Activated CD4-positive, alpha-beta T cell treated with anti-CD3 and anti-CD28 coated beads for 36 hours (primary cell): Measurements from ENCODE around the gene SS18L1. TPM values are rescaled to one million over a fixed set of nuclear protein-coding genes. Genes with fewer than 3 reads are reported as not detected.

ENCODE experiments used
- ATAC-seq: fragments of 200-7000 bp; cut with Tn5 transposase; one replicate; pipeline ENCODE4 v1.10.0; 2021; ENCODE audit warnings: mild to moderate bottlenecking, moderate library complexity
- CTCF ChIA-PET: fragments of 350-600 bp; sonication (Branson Sonifier 250); formaldehyde crosslinking; loops from one replicate; lab custom pipeline; 2021; ENCODE audit warnings: antibody characterized with exemption; lab: Charles Lee
- POLR2A ChIA-PET: fragments of 350-600 bp; sonication (Branson Sonifier 250); formaldehyde crosslinking; loops from one replicate; lab custom pipeline; 2021; ENCODE audit warnings: antibody characterized with exemption, inconsistent platforms; lab: Charles Lee
- DNase-seq: peaks from one replicate; pipeline ENCODE4 v3.0.0-alpha.2; 2020
- H3K27ac Mint-ChIP-seq: one replicate; pipeline ENCODE4 v1.8.0; 2021; ENCODE audit warnings: mixed read lengths
- H3K27me3 Mint-ChIP-seq: one replicate; pipeline ENCODE4 v1.8.0; 2021; ENCODE audit warnings: mixed read lengths
- H3K36me3 Mint-ChIP-seq: one replicate; pipeline ENCODE4 v1.8.0; 2021; ENCODE audit warnings: low read depth, mixed read lengths
- H3K4me1 Mint-ChIP-seq: one replicate; pipeline ENCODE4 v1.8.0; 2021; ENCODE audit warnings: mixed read lengths
- H3K4me3 Mint-ChIP-seq: one replicate; pipeline ENCODE4 v1.8.0; 2021; ENCODE audit warnings: mild to moderate bottlenecking, moderate library complexity, mixed read lengths
- H3K9me3 Mint-ChIP-seq: one replicate; pipeline ENCODE4 v1.8.0; 2021; ENCODE audit warnings: low read depth, mixed read lengths
- intact Hi-C, 2 experiments: fragments of 100-400 bp; cut with DNase I in 1 of 2; cut with micrococcal nuclease in 1 of 2; formaldehyde crosslinking; loops; one replicate each; pipeline versions ENCODE4 v1.14.2 to v1.15.1; 2022 to 2024; cut with DNase I, micrococcal nuclease
- total RNA-seq, 2 experiments: library from RNA; stranded (reverse); gene quantifications; one replicate each; pipeline ENCODE4 v1.2.3, GENCODE V29; 2021

Gene SS18L1
- total RNA-seq, 2 experiments from 2014 or later: 14.3 to 16.6 TPM

DNA sequence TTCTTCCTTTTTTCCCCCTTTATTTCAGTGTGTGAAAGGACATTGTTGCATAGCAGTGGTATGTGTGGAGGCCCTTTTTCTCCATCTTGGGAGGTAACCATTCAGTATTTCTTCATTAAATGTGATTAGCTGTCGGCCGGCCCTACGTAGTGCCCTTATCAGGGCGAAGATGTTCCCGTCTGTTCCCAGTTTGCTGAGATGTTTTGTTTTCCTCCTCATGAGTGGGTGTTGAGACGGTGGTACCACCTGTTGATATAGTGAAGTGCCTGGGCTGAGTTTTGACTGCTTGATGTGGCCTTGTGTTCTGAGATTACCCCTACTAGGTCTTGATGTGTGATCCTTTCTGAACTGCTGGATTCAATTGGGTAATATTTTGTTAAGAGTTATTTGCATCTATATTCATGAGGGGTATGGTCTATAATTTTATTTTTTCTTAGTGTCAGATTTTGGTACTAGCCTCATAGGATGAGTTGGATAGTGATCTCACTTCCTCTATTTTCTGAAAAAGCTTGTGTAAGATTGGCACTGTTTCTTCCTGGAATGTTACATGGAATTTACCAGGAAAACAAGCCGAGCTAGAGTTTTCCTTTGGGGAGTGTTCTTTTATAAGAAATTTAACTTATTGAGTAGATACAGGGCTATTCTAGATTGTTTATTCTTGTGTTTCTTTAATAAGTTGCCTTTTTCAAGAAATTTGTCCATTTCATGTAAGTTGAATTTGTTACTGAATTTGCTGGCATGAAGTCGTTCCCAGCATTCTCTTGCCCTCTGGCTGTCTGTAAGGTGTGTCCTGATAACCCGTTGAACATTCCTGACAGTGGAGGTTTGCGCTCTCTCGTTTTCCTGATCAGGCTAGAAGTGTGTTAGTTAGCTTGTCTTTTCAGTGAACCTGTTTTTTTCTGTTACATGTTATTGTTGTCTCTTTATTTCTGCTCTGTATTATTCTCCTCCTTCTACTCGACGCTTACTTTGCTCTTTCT, 43.6 kb downstream of the SS18L1 start:
- no peaks in the 10 kb centered on the region for H3K9me3 Mint-ChIP-seq
- DNase-seq (no peak), ATAC-seq (no peak)
- H3K4me3 Mint-ChIP-seq: no peak overlapping the region
- peak overlapping the region; percentile 35 for H3K27ac Mint-ChIP-seq
- CTCF ChIA-PET: interaction anchor here (1.1 kb wide), 1 partner anchor 66 kb away, joined by 3 read pairs; no protein-coding TSS in a partner anchor
- H3K27me3 Mint-ChIP-seq: no peaks in the 10 kb centered on the region
- intact Hi-C loops: no loop called here
- peaks cover 32% of the 10 kb centered on the region for H3K4me1 Mint-ChIP-seq
- POLR2A ChIA-PET: interaction anchor here (0.6 kb wide), 1 partner anchor 10 kb away, joined by 3 read pairs; no protein-coding TSS in a partner anchor
- peaks cover 10% of the 10 kb centered on the region for H3K36me3 Mint-ChIP-seq

DNA sequence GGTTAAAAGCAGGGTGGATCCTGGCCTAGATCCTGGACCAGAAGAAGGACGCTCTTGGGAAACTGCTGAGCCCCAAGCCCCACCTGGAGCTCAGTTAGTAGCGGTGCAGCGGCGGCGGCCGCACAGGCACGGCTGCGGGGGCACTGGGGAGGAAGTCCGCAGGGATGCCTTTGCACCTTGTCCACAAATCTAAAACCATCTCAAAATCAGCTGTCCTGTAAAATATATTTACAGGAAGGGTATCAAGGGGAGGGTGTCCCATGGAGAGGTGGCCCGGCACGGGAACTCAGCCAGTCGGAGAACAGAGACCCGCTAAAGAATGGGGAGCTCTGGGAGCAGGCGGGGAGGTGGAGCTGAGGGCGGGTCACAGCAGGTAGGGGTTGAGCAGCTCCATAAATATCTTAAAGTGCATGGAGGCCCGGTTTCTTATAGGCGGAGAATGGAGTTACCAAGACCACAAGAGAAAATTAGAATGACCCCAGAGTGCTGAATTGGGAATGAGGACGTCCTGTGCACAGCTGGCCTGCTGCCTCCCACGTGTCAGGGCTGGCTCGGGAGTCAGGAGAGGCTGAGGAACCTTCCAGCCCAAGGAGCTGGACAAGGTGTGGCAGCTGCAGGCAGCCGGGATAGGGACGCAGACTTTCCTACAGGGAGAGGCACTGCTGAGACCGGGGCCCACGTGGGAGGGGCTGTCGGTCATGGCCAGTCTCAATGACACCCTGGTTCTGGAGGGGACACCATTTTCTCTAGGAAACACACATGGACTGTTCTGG, 47.3 kb downstream of the SS18L1 start:
- Mint-ChIP-seq H3K4me1 (peaks cover 13% of the 10 kb centered on the region), H3K27me3 (no peaks in the 10 kb centered on the region), H3K27ac (no peak overlapping the region), H3K36me3 (peaks cover 10% of the 10 kb centered on the region), H3K9me3 (no peaks in the 10 kb centered on the region), H3K4me3 (no peak overlapping the region)
- ATAC-seq (no peak), DNase-seq (no peak)
- POLR2A ChIA-PET: no interaction called here
- CTCF ChIA-PET: no interaction called here
- intact Hi-C loops: no loop called here

DNA sequence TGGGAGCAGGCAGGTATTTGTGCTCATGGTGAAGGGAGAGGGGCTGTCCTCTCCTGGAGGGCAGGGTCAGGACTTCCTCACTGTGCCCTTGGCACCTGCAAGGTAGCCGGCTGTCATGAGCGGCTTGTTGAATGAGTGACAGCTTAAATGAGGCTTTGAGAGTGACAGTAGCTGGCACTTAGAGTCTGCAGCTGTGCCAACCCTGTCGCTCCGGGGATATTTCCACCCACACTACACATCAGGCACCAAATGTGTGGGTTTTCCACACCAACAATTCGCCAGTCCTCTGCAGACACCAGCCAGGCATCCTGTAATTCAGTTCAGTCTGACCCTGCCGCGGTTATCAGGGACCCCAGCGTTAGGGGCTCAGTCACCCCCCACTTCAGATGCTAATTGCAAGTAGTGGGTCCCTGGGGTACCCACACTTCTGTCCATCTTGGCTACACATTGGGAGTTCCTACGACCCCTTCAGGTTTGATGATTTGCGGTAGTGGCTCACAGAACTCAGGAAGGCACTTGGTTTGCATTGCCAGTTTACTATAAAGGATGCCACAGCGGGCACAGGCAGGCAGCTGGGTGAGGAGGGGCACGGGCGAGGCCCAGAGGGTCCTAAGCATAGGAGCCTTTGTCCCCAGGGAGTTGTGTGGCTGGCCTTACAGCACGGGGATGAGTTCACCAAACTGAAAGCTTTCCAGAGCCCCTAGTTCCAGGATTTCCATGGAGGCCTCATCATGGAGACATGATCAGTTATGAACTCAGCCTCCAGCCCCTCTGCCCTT, 48.4 kb downstream of the SS18L1 start:
- intact Hi-C loops: no loop called here
- DNase-seq (no peak), ATAC-seq (no peak)
- H3K4me3 Mint-ChIP-seq: no peak overlapping the region
- peaks cover 10% of the 10 kb centered on the region for H3K36me3 Mint-ChIP-seq
- H3K27ac Mint-ChIP-seq: no peak overlapping the region
- no peaks in the 10 kb centered on the region for H3K27me3 Mint-ChIP-seq
- CTCF ChIA-PET: interaction anchor here (0.6 kb wide), 1 partner anchor 462 kb away, joined by 3 read pairs; no protein-coding TSS in a partner anchor
- H3K4me1 Mint-ChIP-seq: peaks cover 6% of the 10 kb centered on the region
- no peaks in the 10 kb centered on the region for H3K9me3 Mint-ChIP-seq
- POLR2A ChIA-PET: no interaction called here

DNA sequence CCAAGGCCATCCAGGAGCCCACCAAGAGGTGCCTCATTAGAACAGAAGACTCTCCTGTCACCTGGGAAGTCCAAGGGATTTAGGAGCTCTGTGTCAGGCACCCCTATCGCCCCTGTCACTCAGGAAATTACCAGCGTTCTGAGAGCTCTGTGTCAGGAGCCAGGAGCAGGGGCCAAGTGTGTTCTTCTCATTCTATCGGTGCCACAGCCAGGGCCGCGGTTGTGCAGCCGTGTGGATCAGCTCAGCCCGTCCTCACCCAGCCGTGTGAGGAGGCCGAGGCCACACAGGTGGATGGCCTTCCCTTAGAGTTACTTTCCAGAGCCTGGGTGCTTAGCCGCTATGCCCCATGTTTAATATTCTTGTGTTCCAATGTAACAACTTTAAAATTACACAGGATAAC, 49.1 kb downstream of the SS18L1 start:
- POLR2A ChIA-PET: no interaction called here
- DNase-seq (no peak), ATAC-seq (no peak)
- intact Hi-C loops: no loop called here
- H3K4me3 Mint-ChIP-seq: no peak overlapping the region
- peaks cover 11% of the 10 kb centered on the region for H3K36me3 Mint-ChIP-seq
- no peak overlapping the region for H3K27ac Mint-ChIP-seq
- no peaks in the 10 kb centered on the region for H3K27me3 Mint-ChIP-seq
- H3K9me3 Mint-ChIP-seq: no peaks in the 10 kb centered on the region
- peaks cover 2% of the 10 kb centered on the region for H3K4me1 Mint-ChIP-seq
- CTCF ChIA-PET: interaction anchor here (0.6 kb wide), 1 partner anchor 463 kb away, joined by 3 read pairs; no protein-coding TSS in a partner anchor

DNA sequence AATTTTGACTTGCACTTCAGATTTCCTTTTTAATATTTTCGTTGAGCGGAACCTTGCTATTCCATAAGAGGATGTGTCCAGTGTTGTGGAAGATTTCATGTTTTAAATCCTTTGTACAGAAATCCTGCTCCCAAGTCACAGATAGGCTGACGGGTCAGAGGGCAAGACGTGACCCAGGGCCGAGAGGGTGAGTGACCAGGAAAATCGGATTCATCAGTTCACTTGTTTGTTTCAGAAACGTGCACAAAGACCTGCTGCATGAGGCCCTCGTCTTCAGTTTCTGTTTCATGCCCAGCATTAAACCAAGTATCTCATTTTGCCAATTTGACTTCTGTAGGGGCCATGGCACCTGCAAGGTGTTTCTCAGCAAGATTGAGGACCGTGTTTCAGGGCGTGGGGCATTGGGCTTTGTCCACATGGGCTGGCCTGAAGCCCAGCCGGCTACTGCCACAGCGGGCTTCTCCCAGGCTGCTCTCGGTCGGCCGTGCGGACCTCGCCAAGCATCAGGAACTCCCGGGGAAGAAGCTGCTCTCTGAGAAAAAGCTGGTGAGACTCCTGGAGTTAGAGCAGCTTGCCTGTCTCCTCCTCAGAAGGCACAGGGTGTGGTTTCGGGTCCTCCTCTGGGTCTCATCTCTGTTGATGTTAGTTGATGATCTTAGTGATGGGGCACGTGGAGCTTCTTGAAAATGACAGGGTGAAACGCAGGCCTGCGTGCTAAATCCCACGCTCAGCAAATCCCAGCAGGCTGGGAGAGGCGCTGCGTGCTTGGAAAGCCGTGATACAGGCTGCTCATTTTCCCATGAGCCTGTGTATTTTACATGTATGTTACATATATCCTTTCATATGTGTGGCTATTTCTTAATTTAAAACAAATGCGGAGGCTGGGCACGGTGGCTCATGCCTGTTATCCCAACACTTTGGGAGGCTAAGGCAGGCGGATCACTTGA, 49.8 kb downstream of the SS18L1 start:
- H3K9me3 Mint-ChIP-seq: no peaks in the 10 kb centered on the region
- ChIA-PET POLR2A (no interaction called here), CTCF (no interaction called here)
- peaks cover 14% of the 10 kb centered on the region for H3K36me3 Mint-ChIP-seq
- DNase-seq: no peak
- intact Hi-C loops: no loop called here
- no peak overlapping the region for H3K4me3 Mint-ChIP-seq
- H3K27me3 Mint-ChIP-seq: no peaks in the 10 kb centered on the region
- ATAC-seq: no peak
- no peaks in the 10 kb centered on the region for H3K4me1 Mint-ChIP-seq
- no peak overlapping the region for H3K27ac Mint-ChIP-seq

DNA sequence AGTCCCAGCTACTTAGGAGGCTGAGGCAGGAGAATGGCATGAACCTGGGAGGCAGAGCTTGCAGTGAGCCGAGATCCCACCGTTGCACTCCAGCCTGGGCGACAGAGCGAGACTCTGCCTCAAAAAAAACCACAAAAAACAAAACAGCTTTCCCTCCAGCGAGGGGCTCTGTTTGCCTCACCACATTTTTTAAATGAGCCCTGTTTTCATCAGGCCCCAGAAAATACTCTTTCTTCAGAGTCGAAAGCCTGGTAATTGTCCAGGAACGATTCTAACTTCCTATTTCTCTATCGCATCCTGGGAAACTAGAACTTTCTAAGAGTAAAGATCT, 51.5 kb downstream of the SS18L1 start:
- H3K4me3 Mint-ChIP-seq: no peak overlapping the region
- DNase-seq: no peak
- no peaks in the 10 kb centered on the region for H3K9me3 Mint-ChIP-seq
- no peak for ATAC-seq
- no peaks in the 10 kb centered on the region for H3K4me1 Mint-ChIP-seq
- peaks cover 24% of the 10 kb centered on the region for H3K36me3 Mint-ChIP-seq
- CTCF ChIA-PET: interaction anchor here (0.6 kb wide), 1 partner anchor 188 kb away, joined by 4 read pairs; no protein-coding TSS in a partner anchor
- intact Hi-C loops: no loop called here
- H3K27ac Mint-ChIP-seq: no peak overlapping the region
- no peaks in the 10 kb centered on the region for H3K27me3 Mint-ChIP-seq
- POLR2A ChIA-PET: no interaction called here

DNA sequence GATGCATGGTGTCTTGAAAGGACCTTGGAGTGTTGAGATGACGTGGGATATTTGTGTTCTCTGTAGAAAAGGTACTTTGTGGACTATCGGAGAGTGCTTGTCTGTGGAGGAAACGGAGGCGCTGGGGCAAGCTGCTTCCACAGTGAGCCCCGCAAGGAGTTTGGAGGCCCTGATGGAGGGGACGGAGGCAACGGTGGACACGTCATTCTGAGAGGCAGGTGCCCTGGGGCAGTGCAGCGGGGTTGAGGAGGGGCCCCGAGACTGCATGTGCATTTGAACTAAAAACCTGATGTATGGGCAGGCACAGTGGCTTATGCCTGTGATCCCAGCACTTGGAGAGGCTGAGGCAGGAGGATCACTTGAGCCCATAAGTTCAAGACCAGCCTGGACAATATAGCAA, 52.2 kb downstream of the SS18L1 start:
- no peak overlapping the region for H3K27ac Mint-ChIP-seq
- no peaks in the 10 kb centered on the region for H3K4me1 Mint-ChIP-seq
- H3K4me3 Mint-ChIP-seq: no peak overlapping the region
- intact Hi-C loops: no loop called here
- peaks cover 30% of the 10 kb centered on the region for H3K36me3 Mint-ChIP-seq
- ChIA-PET POLR2A (no interaction called here), CTCF (no interaction called here)
- DNase-seq (no peak), ATAC-seq (no peak)
- H3K9me3 Mint-ChIP-seq: no peaks in the 10 kb centered on the region
- no peaks in the 10 kb centered on the region for H3K27me3 Mint-ChIP-seq

DNA sequence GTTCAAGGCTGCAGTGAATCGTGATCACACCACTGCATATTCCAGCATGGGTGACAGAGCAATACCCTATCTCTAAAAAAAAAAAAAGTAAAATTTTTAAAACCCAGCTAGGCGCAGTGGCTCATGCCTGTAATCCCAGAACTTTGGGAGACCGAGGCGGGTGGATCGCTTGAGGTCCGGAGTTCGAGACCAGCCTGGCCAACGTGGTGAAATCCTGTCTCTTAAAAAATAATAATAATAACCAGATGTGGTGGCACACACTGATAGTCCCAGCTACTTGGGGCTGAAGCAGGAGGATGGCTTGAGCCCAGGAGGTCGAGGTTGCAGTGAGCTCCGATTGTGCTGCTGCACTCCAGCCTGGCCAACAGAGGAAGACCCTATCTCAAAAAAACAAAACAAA, 52.7 kb downstream of the SS18L1 start:
- no peak overlapping the region for H3K4me3 Mint-ChIP-seq
- ChIA-PET CTCF (no interaction called here), POLR2A (interaction anchor here (0.6 kb wide), 1 partner anchor 19 kb away, joined by 4 read pairs; no protein-coding TSS in a partner anchor)
- intact Hi-C loops: no loop called here
- DNase-seq: no peak
- no peak for ATAC-seq
- no peaks in the 10 kb centered on the region for H3K4me1 Mint-ChIP-seq
- no peaks in the 10 kb centered on the region for H3K9me3 Mint-ChIP-seq
- no peaks in the 10 kb centered on the region for H3K27me3 Mint-ChIP-seq
- peaks cover 34% of the 10 kb centered on the region for H3K36me3 Mint-ChIP-seq
- H3K27ac Mint-ChIP-seq: no peak overlapping the region

DNA sequence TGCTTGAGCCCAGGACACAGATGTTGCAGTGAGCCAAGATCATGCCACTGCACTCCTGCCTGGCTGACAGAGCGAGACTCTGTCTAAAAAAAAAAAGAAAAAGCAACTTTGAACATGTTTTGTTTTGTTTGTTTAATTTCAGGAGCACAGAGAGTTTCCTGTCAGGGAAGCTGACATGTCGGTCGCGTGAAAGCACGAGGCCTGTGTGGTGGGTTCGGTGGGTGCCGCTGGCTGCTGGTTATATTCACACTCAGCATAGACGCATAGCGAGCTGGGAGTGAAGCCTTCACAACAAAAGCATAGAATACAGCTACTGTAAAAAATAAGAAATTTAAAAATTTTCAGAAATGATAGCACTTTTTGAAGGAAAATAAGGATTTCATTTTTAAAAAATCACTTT, 53.7 kb downstream of the SS18L1 start:
- DNase-seq (no peak), ATAC-seq (no peak)
- Mint-ChIP-seq H3K4me3 (no peak overlapping the region), H3K4me1 (no peaks in the 10 kb centered on the region), H3K9me3 (no peaks in the 10 kb centered on the region), H3K27me3 (no peaks in the 10 kb centered on the region), H3K36me3 (peaks cover 39% of the 10 kb centered on the region), H3K27ac (no peak overlapping the region)
- POLR2A ChIA-PET: no interaction called here
- CTCF ChIA-PET: no interaction called here
- intact Hi-C loops: no loop called here

DNA sequence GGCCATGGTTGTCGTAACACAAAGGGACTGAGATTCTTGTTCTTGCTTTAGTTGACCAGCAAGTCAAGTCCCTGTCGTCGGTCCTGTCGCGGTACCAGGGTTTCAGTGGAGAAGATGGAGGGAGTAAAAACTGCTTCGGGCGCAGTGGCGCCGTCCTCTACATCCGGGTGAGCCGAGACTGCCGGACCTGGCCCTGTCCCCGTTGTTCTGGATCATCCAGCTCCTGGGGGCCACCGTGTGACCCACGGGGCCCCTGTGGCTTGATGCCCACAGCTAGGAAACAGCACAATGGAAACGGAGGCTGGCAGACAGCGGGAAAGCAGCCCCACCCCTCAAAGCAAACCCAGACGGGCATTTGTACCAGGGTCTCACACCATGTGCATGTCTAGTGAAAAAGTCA, 54.2 kb downstream of the SS18L1 start:
- Mint-ChIP-seq H3K27ac (no peak overlapping the region), H3K4me3 (no peak overlapping the region), H3K9me3 (no peaks in the 10 kb centered on the region), H3K27me3 (no peaks in the 10 kb centered on the region), H3K4me1 (no peaks in the 10 kb centered on the region), H3K36me3 (peaks cover 42% of the 10 kb centered on the region)
- CTCF ChIA-PET: no interaction called here
- ATAC-seq (no peak), DNase-seq (no peak)
- POLR2A ChIA-PET: no interaction called here
- intact Hi-C loops: no loop called here
